NCI-H524 (cell line): ENCODE measurements around the gene DMXL1.

Experiments used
- DNase-seq, 2 experiments: peaks; one replicate each; lab custom pipeline; 2025; lab: John Stamatoyannopoulos, UW

DMXL1 gene

GRCh38 chr5:119290607-119291006 lies 219.7 kb downstream of the DMXL1 start:
- DNase-seq, result no peak

- DNase-seq, result no peak
Observed at GRCh38 chr5:119291056-119291455, 220.2 kb downstream of the DMXL1 start.

- DNase-seq, result no peak
Observed at GRCh38 chr5:119291877-119292276, 221.0 kb downstream of the DMXL1 start.

GRCh38 chr5:119292701-119293515 lies 222.0 kb downstream of the DMXL1 start:
- no peak for DNase-seq

- DNase-seq, result no peak
Observed at GRCh38 chr5:119293516-119293829, 222.6 kb downstream of the DMXL1 start.
